Measurements from ENCODE around the gene NRXN3.

- no peak for TF ChIP-seq GATA2 (IDR thresholded peaks at IDR 0.05; ENCODE audit: low read depth, low read length)
- TF ChIP-seq GATA3 (IDR thresholded peaks at IDR 0.05; ENCODE audit: low read depth, low read length), result no peak
Measured at GRCh38 chr14:79742142-79742541, 1572.0 kb downstream of the NRXN3 start.

Measured in SH-SY5Y (cell line).